ENCODE measurements around the gene LTBR.

- no peak for TF ChIP-seq MTA2 (IDR thresholded peaks at IDR 0.05; ENCODE audit: low read depth)
- TF ChIP-seq, protein P1, sequence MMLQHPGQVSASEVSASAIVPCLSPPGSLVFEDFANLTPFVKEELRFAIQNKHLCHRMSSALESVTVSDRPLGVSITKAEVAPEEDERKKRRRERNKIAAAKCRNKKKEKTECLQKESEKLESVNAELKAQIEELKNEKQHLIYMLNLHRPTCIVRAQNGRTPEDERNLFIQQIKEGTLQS (IDR thresholded peaks at IDR 0.05; ENCODE audit: borderline replicate concordance, extremely low read depth, low read depth, low read length) = no peak
- no peak for TF ChIP-seq FOS (IDR thresholded peaks at IDR 0.05; ENCODE audit: borderline replicate concordance, extremely low read depth, insufficient read length)
- TF ChIP-seq PML (IDR thresholded peaks at IDR 0.05; ENCODE audit: low read length) = no peak
- TF ChIP-seq EP300 (IDR thresholded peaks at IDR 0.05; ENCODE audit: borderline replicate concordance in 1 of 2, control insufficient read depth in 1 of 2, low read depth in 2 of 2, low read length in 2 of 2) = no peak
- TF ChIP-seq EGR1 (IDR thresholded peaks at IDR 0.05; ENCODE audit: borderline replicate concordance in 1 of 2, low read depth in 2 of 2, low read length in 2 of 2) = no peak
- TF ChIP-seq, protein P2, sequence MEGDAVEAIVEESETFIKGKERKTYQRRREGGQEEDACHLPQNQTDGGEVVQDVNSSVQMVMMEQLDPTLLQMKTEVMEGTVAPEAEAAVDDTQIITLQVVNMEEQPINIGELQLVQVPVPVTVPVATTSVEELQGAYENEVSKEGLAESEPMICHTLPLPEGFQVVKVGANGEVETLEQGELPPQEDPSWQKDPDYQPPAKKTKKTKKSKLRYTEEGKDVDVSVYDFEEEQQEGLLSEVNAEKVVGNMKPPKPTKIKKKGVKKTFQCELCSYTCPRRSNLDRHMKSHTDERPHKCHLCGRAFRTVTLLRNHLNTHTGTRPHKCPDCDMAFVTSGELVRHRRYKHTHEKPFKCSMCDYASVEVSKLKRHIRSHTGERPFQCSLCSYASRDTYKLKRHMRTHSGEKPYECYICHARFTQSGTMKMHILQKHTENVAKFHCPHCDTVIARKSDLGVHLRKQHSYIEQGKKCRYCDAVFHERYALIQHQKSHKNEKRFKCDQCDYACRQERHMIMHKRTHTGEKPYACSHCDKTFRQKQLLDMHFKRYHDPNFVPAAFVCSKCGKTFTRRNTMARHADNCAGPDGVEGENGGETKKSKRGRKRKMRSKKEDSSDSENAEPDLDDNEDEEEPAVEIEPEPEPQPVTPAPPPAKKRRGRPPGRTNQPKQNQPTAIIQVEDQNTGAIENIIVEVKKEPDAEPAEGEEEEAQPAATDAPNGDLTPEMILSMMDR (IDR thresholded peaks at IDR 0.05 in 2 of 3, conservative IDR thresholded peaks at IDR 0.05 in 1 of 3; ENCODE audit: control insufficient read depth in 2 of 3, extremely low read depth in 1 of 3, insufficient read depth in 1 of 3, low read depth in 3 of 3, low read length in 3 of 3) = no peak
- TF ChIP-seq, protein P3, sequence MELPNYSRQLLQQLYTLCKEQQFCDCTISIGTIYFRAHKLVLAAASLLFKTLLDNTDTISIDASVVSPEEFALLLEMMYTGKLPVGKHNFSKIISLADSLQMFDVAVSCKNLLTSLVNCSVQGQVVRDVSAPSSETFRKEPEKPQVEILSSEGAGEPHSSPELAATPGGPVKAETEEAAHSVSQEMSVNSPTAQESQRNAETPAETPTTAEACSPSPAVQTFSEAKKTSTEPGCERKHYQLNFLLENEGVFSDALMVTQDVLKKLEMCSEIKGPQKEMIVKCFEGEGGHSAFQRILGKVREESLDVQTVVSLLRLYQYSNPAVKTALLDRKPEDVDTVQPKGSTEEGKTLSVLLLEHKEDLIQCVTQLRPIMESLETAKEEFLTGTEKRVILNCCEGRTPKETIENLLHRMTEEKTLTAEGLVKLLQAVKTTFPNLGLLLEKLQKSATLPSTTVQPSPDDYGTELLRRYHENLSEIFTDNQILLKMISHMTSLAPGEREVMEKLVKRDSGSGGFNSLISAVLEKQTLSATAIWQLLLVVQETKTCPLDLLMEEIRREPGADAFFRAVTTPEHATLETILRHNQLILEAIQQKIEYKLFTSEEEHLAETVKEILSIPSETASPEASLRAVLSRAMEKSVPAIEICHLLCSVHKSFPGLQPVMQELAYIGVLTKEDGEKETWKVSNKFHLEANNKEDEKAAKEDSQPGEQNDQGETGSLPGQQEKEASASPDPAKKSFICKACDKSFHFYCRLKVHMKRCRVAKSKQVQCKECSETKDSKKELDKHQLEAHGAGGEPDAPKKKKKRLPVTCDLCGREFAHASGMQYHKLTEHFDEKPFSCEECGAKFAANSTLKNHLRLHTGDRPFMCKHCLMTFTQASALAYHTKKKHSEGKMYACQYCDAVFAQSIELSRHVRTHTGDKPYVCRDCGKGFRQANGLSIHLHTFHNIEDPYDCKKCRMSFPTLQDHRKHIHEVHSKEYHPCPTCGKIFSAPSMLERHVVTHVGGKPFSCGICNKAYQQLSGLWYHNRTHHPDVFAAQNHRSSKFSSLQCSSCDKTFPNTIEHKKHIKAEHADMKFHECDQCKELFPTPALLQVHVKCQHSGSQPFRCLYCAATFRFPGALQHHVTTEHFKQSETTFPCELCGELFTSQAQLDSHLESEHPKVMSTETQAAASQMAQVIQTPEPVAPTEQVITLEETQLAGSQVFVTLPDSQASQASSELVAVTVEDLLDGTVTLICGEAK (IDR thresholded peaks at IDR 0.05; ENCODE audit: borderline replicate concordance) = no peak
- no peak for TF ChIP-seq POLR2A (IDR thresholded peaks at IDR 0.05; ENCODE audit: low read depth, low read length)
- no peak for TF ChIP-seq ZSCAN29 (IDR thresholded peaks at IDR 0.05)
- TF ChIP-seq TARDBP (IDR thresholded peaks at IDR 0.05; ENCODE audit: borderline replicate concordance) = no peak
- TF ChIP-seq SMC3 (IDR thresholded peaks at IDR 0.05; ENCODE audit: borderline replicate concordance, low read length) = no peak
Observed at GRCh38 chr12:6354495-6355393, 29.2 kb upstream of the LTBR start.

All from GM12878 (cell line).